Occipital lobe (tissue), 2 donors: ENCODE measurements around the gene RPL13. TPM values are rescaled to one million over a fixed set of nuclear protein-coding genes. Genes with fewer than 3 reads are reported as not detected.
"Not testable (repeated sequence)": the region's sequence is repeated elsewhere in the genome, so short reads cannot be mapped to it uniquely, and the experiment has no call there.

Experiments used
- DNase-seq: peaks from one replicate; lab custom pipeline; 2025; lab: John Stamatoyannopoulos, UW
- total RNA-seq: library from RNA; depleted of rRNA; stranded (reverse); fragments of >200 nt; gene quantifications from one replicate; pipeline ENCODE4 v1.2.3, GENCODE V29; 2014

The RPL13 gene
- total RNA-seq, 1 donor from 2014 or later: 2,357 TPM

GRCh38 chr16:89562939-89563338 is 2.5 kb downstream of the RPL13 start:
- no peak for DNase-seq

- no peak for DNase-seq
Measured at GRCh38 chr16:89563639-89564392, 3.3 kb downstream of the RPL13 start.

GRCh38 chr16:89564476-89565255 is 4.2 kb downstream of the RPL13 start:
- no peak for DNase-seq

- no peak for DNase-seq
Measured at GRCh38 chr16:89565256-89565505, 4.7 kb downstream of the RPL13 start.

GRCh38 chr16:89565506-89566372 is 5.3 kb downstream of the RPL13 start:
- no peak for DNase-seq

- no peak for DNase-seq
Measured at GRCh38 chr16:89567656-89568594, 7.4 kb downstream of the RPL13 start.

- no peak for DNase-seq
Measured at GRCh38 chr16:89569506-89570341, 9.2 kb downstream of the RPL13 start.

GRCh38 chr16:89570342-89570923 is 10.0 kb downstream of the RPL13 start:
- no peak for DNase-seq

GRCh38 chr16:89570983-89571598 is 10.6 kb downstream of the RPL13 start:
- DNase-seq: not testable (repeated sequence)

- no peak for DNase-seq
Measured at GRCh38 chr16:89571636-89572035, 11.2 kb downstream of the RPL13 start.

GRCh38 chr16:89572073-89572484 is 11.6 kb downstream of the RPL13 start:
- DNase-seq: no peak

GRCh38 chr16:89572485-89573205 is 12.2 kb downstream of the RPL13 start:
- DNase-seq: no peak

GRCh38 chr16:89573826-89574680 is 13.6 kb downstream of the RPL13 start:
- no peak for DNase-seq

GRCh38 chr16:89574681-89575246 is 14.3 kb downstream of the RPL13 start:
- no peak for DNase-seq

GRCh38 chr16:89575247-89576152 is 15.0 kb downstream of the RPL13 start, which contains the start of gene CPNE7:
CPNE7 (plus strand) TSS chr16:89575758; CDS start chr16:89575898, 140 bp downstream.
- no peak for DNase-seq
